NCI-H1092 (cell line): Measurements from ENCODE around the gene MS4A2.
"Not testable (repeated sequence)": the region's sequence is repeated elsewhere in the genome, so short reads cannot be mapped to it uniquely, and the experiment has no call there.

Source experiments
- DNase-seq: peaks from one replicate; lab custom pipeline; 2025; lab: John Stamatoyannopoulos, UW

The MS4A2 gene

DNA sequence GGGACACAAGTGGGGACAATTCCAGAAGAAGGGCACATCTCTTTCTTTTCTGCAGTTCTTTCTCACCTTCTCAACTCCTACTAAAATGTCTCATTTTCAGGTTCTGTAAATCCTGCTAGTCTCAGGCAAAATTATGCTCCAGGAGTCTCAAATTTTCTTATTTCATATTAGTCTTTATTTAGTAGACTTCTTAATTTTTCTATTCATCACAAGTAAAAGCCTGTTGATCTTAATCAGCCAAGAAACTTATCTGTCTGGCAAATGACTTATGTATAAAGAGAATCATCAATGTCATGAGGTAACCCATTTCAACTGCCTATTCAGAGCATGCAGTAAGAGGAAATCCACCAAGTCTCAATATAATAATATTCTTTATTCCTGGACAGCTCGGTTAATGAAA lies at the start of gene MS4A2:
TSS of gene MS4A2 (plus strand) at position 301 of the 400 bp plus-strand sequence. CDS start 102 bp downstream, outside the sequence.
- no peak for DNase-seq

GRCh38 chr11:60040109-60040508 lies 48.4 kb upstream of the MS4A2 start, which contains the start of gene OOSP2:
Gene OOSP2 (plus strand): TSS chr11:60040409. CDS start chr11:60040460, 51 bp downstream.
- no peak for DNase-seq

GRCh38 chr11:60050422-60050821 lies 38.0 kb upstream of the MS4A2 start:
- DNase-seq = not testable (repeated sequence)

GRCh38 chr11:60050839-60051238 lies 37.6 kb upstream of the MS4A2 start:
- not testable (repeated sequence) for DNase-seq

GRCh38 chr11:60056349-60056969 lies 32.0 kb upstream of the MS4A2 start, which contains the start of gene MS4A3:
Gene MS4A3 (plus strand): TSS chr11:60056665. CDS start chr11:60061161, 4,496 bp downstream.
- DNase-seq = no peak

- no peak for DNase-seq
Observed at GRCh38 chr11:60059052-60059451, 29.4 kb upstream of the MS4A2 start.

- no peak for DNase-seq
Observed at GRCh38 chr11:60059521-60060240, 28.8 kb upstream of the MS4A2 start.

DNA sequence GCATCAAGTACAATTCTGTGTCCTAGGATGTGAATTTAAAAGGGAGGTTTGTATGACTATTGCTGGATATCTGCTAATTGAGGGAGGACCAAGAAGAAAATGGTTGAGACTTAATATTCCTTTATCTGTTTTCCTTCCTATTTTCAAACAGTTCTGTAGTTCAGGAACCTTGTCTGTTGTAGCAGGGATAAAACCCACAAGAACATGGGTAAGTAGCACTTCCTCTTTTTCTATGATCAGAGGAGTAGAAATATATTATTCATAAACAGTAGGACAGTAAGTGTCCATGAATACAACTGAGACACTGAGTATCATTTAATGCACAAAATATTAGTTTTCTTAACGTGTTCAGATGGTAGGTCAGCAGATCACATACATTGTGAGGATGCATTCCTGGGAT lies 24.4 kb upstream of the MS4A2 start:
- no peak for DNase-seq

DNA sequence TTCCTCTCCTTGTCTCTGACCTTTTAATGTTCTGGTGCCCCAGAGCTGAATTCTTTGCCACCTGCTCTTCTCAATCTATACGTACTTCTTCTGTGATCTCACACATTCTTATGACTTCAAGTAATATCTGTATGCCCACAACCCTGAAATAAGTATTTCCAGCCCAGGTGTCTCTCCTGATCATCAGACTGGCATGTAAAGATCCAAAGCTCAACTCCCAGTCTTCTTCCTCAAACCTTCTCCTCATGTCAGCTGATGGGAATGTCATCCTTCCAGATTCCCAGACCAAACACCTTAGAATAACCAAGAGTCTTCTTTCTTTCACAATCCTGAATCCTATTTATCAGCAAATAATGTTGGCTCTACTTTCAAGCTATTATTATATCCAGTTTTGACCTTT lies 22.7 kb upstream of the MS4A2 start:
- DNase-seq = no peak

DNA sequence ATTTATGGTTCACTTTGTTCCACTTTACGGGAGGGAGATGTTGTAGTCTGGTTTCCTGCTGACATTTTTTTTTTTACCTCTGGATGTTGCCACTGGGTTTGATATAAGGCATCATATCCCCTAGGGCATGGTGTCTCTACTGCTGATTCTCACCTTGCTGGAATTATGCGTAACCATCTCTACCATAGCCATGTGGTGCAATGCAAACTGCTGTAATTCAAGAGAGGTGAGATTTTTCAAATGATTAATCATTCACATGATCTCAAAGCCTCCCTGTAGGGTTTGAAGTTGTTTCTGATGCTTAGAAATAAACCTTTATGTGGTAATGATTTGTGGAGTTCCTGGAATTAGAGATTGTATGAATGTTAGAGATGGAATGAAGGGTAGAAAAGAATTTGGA lies 19.0 kb upstream of the MS4A2 start:
- DNase-seq = no peak

GRCh38 chr11:60071644-60072043 lies 16.8 kb upstream of the MS4A2 start:
- DNase-seq = not testable (repeated sequence)

DNA sequence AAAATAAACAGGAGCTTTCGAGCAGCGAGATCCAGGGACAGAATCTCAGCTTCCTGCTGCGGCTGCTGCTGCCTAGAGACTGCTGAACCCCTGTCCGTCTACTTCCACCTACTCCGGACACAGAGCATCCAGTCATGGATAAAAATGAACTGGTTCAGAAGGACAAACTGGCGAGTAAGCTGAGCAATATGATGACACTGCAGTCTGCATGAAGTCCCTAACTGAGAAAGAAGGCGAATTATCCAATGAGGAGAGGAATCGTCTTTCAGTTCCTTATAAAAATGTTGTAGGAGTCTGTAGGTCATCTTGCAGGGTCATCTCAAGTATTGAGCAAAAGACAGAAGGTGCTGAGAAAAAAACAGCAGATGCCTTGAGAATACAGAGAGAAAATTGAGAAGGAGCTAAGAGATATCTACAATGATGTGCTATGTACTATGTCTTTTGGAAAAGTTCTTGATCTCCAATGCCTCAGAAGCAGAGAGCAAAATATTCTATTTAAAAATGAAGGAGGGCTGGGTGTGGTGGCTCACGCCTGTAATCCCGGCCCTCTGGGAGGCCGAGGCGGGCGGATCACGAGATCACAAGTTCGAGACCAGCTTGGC lies 11.1 kb upstream of the MS4A2 start:
- no peak for DNase-seq

DNA sequence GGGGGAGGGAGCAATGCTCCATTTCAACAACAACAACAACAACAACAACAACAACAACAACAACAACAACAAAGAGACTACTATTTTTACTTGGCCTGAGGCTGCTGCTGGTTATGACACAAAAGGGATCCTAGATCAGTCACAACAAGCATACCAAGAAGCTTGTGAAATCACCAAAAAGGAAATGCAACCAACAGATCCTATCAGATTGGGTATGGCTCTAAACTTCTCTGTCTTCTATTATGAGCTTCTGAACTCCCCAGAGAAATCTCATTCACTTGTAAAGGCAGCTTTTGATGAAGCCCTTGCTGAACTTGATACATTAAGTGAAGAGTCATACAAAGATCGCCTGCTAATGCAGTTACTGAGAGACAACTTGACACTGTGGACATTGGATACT lies 10.5 kb upstream of the MS4A2 start:
- no peak for DNase-seq

DNA sequence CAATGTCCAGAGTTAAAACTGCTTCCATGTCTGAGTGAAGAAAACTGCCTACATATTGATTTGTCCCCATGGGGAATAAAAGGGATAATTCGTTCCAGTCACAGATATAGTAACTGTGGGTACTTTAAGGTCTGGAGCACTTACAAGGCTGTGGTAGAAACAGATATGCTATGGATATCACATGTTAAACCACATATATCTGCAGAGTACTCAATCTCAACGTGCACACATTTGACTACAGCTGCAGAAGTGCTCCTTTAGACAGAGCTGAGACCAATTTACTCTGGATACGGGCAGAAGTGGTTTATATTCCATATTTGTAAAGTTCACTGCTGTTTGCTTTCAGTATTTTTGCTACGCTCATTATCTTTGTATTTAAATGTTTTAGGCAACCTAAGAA lies 9.7 kb upstream of the MS4A2 start:
- no peak for DNase-seq

GRCh38 chr11:60080535-60080934 lies 7.9 kb upstream of the MS4A2 start:
- DNase-seq = no peak

DNA sequence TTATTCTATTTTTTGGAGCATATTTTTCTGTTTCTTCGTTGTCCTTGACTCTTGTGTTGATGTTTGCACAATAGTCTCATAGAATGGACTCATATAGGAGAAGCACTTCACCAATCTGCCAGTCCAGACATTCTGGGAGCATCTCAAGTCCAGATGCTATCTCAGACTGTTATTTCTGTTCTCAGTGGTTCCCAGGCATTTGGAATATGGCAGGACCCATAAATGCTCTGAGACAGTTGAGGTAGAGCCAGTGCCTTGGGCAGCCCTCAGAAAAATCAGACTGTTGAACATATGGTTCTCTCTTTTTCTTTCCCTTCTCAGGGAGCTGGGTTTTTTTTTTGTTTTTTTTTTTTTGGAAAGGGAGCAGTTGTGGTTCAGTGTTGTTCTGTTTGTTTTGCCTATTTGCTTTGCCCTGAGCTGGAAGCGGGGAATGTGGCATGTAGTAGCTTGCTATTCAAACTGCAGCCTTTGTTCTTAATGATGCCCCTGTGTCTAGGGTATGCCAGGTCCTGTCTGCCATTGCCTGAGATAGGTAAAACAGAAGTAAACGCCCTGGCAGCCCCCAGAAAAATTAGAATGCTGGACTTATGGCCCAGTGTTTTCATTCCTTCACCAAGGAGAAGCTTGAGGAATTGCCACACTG lies 3.7 kb upstream of the MS4A2 start:
- no peak for DNase-seq

DNA sequence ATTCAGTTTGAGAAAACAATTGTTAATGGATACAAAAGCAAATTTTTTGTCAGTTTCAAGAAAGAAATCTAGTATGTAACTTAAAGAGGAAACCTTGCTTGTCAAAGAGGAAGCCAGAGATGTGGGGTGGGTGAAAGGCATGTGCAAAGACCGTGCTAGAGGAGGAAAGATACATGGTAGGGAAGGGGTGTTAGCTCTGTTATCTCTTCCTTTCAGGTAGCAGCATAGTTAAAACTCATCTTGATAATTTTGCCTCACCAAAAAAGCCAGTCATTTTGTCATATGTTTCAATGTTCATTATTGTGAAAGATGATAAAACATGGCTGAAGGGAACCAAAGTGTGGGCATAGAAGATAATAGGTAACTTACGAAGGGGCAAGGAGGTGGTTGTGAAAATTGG lies 2.6 kb upstream of the MS4A2 start:
- DNase-seq = no peak

- no peak for DNase-seq
Observed at GRCh38 chr11:60087239-60087638, 1.2 kb upstream of the MS4A2 start.

- no peak for DNase-seq
Observed at GRCh38 chr11:60095477-60096120, 7.1 kb downstream of the MS4A2 start.

- DNase-seq = no peak
Observed at GRCh38 chr11:60097189-60097588, 8.7 kb downstream of the MS4A2 start.

GRCh38 chr11:60098508-60098907 lies 10.0 kb downstream of the MS4A2 start:
- DNase-seq = no peak

- DNase-seq = no peak
Observed at GRCh38 chr11:60100516-60100915, 12.1 kb downstream of the MS4A2 start.
